Activated T-helper 9 cell treated with anti-CD3 and anti-CD28 coated beads, Interleukin-2, amount 50 U/mL, for 16 hours (primary cell): Measurements from ENCODE around the gene BMP3.
"Not testable (repeated sequence)": the region's sequence is repeated elsewhere in the genome, so short reads cannot be mapped to it uniquely, and the experiment has no call there.

Experiments
- DNase-seq: peaks from one replicate; pipeline ENCODE4 v3.0.0-alpha.2; 2020; ENCODE audit warnings: low read depth

BMP3 gene, protein sequence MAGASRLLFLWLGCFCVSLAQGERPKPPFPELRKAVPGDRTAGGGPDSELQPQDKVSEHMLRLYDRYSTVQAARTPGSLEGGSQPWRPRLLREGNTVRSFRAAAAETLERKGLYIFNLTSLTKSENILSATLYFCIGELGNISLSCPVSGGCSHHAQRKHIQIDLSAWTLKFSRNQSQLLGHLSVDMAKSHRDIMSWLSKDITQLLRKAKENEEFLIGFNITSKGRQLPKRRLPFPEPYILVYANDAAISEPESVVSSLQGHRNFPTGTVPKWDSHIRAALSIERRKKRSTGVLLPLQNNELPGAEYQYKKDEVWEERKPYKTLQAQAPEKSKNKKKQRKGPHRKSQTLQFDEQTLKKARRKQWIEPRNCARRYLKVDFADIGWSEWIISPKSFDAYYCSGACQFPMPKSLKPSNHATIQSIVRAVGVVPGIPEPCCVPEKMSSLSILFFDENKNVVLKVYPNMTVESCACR

GRCh38 chr4:81030061-81030980, at the start of gene BMP3:
Gene BMP3 (plus strand): TSS chr4:81030708. CDS start chr4:81031285, 577 bp downstream.
- no peak for DNase-seq

- DNase-seq, result no peak
Observed at GRCh38 chr4:80986011-80986410, 44.5 kb upstream of the BMP3 start.

DNA sequence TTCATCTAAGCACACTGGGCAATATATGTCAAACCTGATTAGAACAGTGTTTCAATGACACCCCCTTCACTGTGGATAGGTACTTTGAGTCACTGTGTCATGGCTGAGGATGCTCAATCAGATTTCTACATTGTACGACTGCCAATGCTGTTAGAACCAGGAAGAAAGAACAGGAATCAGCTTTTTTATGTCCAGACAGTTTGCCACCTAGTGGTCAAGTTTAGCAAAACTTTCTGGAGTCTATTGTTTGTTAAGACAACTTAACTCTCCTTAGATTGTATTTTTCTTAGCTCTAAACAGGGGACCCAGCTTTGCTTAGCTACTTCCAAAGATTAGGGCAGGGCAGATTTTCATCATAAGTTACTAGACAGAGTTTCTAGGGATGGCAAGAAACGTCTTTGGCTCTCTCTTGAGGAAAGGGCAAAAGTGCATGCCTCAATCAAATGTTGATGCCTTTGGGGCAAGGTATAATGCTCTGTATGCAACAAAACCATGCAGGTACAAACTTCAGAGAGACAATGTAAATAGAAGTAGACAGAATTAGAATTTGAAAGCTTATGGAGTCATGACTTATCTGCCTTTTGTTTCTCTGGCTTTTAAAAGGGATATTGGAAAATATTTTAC, 40.5 kb upstream of the BMP3 start:
- no peak for DNase-seq

DNA sequence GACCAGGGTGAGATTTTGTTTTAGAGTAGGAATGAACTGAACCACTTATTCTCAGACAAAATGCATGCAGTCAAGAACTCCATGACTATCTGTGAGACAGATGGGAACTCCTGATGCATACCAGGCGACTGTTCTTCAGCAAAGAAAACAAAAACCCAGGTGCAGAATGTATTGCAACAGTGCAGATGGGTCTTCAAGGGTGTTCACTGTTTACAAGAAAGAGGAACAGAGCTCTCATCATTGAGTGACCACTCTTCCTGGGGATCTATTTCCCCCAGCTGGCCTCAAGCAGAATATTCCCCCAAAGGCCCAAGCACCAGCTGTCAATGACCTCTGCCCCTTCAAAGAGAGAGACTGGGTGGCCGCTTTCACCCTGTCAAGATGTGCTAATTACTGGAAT, 39.7 kb upstream of the BMP3 start:
- DNase-seq, result no peak

- DNase-seq, result no peak
Observed at GRCh38 chr4:80999943-81000342, 30.6 kb upstream of the BMP3 start.

DNA sequence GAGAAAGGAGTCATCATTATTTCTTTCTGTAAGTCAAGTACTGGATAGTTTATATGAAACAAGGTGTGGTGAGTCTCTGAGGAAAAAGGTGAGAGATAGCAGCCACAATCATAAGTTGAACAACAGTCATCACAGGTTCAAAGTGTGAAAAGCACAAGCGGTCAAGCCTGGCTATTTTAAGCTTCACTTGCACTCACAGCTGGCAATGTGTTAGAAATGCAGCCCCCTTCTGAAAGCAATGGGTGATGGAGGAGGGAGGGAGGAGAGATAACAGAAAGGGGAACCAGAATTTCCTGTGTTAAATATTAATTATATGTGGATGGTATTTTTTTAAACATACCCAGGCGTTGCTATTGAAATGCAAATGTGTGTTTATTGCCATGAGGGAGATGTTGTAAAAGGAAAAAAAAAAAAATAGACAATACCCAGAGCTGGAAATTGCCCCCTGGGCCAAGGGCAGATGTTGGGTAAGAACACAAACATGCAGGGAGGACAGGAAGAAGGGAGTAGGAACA, 26.9 kb upstream of the BMP3 start:
- DNase-seq, result no peak

DNA sequence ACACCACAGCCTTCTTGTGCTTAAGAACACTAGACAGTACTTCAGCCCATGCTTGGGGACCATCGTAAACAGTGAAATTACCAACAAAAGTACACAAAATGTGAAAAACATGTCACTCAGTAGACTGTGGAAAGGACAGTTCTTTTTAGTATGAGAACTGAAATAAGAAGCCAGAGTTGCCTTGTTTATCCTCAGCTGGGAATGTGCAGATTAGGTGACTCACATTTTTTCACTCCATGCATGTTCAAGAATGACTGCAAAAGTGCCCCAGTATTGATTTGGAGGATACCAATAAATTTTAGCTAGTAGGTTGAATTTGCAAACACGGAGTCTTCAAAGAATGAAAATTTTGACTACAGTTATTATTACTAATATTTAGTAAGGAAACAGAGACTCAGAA, 23.1 kb upstream of the BMP3 start:
- DNase-seq, result no peak

DNA sequence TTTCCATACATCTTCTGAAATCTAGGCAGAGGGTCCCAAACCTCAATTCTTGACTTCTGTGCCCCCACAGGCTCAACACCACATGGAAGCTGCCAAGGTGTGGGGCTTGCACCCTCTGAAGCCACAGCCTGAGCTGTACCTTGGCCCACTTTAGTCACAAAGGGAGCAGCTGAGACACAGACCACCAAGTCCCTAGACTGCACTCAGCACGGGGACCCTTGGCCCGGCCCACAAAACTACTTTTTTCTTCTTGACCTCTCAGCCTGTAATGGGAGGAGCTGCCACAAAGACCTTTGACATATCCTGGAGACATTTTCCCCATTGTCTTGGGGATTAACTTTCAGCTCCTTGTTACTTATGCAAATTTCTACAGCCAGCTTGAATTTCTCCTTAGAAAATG, 13.9 kb upstream of the BMP3 start:
- not testable (repeated sequence) for DNase-seq

GRCh38 chr4:81019006-81019405, 11.5 kb upstream of the BMP3 start:
- DNase-seq, result no peak

DNA sequence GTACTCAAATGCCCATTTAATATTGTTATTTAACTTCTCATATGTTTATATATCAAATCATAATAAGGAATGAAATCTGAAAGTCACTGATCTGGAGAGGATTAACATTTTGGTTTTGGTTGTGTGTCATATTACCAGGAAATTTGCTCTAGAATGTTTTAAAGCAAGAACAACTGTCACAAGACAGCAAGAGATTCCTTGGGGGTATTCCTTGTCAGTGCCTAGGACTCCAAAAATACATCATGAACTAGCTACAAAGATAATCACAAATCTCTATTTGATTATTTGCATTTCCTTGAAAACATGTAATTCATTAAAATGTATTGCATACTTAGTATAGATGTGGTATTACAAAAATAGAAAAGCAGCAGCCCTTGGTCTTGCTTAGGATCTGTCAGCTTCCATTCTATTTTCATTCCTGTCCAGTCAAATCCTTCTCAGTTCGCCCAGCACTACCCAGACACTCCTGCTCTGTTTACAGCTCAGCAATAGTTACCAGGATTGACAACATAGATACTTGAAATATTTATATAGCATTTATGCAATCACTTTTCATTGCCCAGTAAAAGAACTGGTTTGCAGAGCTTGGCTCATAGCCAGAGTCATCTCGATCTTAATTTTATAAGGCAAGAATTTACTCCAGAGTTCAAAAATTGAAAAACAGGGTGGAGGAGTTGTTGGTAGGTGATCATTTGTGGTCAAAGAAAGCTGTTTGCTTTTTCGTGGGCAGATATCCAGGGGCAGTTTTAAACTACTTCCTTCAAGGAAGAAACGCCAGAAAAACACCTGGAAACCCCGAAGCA, 9.2 kb upstream of the BMP3 start:
- no peak for DNase-seq

GRCh38 chr4:81021981-81022380, 8.5 kb upstream of the BMP3 start:
- no peak for DNase-seq

DNA sequence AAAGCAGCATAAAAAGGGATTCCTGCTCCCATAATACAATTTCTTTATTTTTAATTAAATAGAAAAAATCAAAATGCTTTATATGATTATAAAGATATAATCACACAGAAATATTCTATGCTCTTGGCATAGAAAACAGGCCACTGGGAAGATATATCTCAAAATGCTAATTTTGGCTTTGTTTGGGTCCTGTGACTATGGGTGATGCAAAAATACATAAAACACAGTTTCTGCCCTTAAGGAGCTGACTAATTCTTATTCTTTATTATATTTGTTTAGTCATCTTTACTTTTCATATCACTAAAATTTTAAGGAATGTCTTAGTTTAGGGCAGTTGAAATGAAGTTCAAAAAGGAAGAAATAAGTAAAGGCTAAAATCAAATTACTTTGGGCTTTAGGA, 7.0 kb upstream of the BMP3 start:
- no peak for DNase-seq

- DNase-seq, result no peak
Observed at GRCh38 chr4:81030981-81031791, 678 bp downstream of the BMP3 start.

DNA sequence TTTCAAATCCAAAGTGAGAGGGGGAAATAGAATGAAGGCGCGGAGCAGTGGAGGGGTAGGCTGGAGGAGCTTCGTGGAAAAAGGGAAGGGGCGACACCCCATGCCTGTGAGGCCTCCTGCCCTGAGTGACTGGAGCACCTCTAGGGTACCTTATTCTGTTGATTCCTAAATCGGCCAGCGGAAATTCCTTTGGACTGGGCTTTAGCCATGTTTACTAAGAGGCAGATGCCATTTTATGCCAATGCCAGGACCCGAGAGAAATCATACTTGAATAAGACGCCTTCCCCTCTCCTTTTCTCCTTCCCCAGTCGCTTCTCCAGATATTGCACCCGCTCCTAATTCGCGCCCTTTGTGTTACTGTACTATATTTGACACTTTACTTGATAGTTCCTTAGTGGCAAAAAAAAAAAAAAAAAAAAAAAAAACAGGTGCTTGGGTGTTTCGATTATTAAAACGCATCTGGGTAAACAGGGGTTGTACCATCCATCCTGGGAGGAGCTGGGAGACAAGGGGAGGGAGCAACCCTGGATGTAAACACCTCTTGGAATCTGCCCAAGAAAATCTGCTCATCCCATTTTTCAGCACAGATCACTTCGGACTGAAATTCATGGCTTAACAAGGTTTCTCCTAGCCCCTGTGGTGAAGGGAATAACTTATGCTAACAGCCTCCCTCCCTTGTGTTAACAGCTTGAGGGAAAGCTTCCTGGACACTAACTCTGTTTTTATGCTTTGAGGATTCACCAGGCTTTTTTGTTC, 1.5 kb downstream of the BMP3 start:
- no peak for DNase-seq

DNA sequence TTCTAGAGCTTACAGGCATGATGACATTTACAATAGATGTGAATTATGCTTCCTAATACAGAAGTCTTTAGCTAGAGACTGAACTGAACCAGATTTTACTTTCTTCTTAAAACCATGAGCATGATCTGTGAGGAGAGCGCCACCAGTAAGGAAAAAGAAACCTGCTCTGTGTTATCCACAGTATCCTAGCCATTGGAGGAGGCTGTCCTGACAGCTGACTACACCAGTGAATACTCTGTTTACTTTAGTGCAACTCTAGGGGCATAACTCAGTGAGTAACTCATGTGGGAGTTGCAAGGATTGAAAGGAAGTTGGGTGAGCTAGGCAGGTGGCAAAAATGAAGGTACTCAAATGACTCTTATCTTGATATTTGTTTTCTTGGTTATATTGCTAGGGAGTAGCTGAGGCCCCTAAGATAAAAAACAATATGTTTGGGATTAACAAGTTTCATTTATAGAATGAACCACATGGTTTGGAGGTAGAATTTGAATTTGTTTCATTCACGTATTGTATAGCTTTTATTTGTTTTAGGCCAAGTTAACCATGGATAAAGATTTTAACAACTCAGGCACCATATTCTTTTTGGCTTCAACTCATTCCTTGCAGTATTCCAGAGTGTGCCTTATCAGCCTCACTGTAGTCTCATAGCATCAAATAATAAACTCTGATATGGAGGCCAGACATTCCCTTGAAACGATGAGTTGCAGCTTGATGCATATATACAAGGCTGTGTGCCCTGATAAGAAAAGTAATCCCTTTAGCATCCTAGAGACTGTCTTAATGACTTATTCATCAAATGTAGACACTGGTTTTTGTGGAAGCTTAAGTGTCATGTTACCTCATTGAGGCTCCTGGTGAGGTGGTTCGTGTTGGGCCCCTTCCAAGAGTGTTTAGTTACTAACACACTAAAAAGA, 2.5 kb downstream of the BMP3 start:
- no peak for DNase-seq

DNA sequence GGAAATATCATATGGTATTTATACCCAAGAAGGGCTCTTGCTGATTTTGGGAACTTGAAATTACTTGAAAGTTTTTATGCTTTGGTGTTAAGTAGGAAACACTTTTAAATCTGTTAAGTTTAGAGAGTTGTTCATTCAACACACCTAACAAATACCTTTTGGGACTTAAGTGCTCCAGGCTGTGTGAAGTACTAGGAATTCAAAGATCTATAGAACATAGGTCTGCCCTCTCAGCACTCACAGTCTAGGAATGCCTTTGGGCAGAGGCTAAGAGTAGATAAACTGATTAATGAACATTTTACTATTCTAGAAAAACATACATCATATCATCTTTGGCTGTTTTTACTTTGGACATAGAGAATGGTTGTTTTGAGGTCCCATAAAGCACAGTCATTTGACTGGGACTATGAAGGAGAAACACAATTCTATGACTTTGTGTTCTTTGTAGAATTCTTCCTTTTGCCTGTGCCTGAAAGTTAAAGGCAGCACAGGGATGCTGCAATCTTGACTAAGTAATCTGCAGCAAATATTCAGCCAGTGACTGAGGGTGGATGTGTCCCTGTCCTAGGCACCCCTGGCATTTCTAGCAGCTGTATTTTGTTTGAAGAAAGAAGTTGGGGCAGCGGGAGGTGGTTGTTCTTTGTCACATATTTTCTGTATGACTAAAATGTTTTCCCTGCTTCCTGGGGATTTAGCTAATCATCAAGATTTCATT, 8.3 kb downstream of the BMP3 start:
- DNase-seq, result no peak

DNA sequence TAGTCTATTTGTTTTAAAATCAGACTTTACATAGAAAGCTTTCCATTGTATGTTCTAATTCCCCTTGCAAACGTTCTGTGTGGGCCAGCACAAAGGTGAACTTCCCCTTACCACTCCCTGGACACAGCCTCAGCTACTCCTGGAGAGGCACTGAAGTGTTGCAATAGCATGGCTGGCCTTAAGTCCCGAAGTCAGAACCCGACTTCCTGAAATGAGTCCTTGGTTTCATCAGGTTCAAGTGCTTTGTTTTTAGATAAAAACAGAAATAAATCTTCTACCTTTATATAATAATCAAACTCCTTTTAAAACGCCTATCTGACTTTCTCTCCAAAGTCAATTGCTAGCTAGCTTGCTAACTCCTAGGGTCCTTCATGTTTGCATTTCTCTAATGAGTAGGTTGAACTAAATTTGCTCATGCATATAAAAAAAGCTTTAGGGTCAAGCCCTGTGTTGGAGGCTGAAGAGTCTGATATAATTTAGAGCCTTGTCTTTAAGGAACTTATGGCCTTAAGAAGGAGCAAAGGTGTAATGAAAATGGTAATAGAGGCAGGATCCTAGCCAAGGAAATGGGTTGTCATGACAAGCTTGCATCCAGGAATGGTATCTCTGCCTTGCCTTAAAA, 9.0 kb downstream of the BMP3 start:
- no peak for DNase-seq
